Activated CD4-positive, alpha-beta T cell treated with anti-CD3 and anti-CD28 coated beads, Interleukin-2, Interleukin-6, amounts not matched to agents 100 ng/mL and 50 ng/mL, durations not matched to agents 16 hours and 8 hours (primary cell): ENCODE results near the gene MYO16.
"Not testable (repeated sequence)": the region's sequence is repeated elsewhere in the genome, so short reads cannot be mapped to it uniquely, and the experiment has no call there.

Experiments
- DNase-seq: peaks from one replicate; pipeline ENCODE4 v3.0.0-alpha.2; 2020

Gene MYO16

DNA sequence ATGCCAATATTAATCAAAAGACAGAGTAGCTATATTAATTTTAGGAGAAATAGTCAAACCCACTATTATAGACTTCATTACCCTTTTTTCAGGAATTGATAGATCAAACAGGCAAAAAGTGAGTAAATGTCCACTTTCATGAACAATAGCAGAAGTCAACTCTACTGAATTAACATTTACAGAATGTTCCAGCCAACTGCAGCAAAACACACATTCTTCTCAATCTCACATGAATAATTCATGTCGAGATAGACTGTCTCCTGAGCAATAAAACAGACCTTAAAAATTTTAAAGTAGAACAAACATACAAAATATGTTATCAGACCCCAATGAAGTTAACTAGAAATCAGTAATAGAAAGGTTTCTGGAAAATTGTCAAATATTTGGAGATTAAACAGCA lies 118.4 kb downstream of the MYO16 start:
- DNase-seq, result no peak

- no peak for DNase-seq
Observed at GRCh38 chr13:108752276-108752675, 122.9 kb downstream of the MYO16 start.

DNA sequence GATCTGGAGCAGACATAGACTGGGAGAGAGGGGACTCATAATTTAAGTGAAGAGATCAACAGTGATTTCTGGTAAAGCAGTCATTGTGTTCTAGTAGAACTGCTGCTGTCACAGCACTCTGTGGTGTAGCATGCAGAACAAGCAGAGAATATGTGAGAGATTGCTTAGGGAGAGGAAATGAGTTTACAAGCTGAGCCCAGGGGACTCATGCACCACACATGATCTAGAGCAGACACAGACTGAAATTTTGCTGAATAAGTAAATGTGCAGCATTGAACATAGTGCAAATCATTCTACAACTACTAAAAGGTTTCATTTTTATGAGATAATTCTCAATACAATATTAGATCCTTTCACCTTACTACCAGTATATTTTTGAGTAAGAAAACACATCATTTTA lies 125.7 kb downstream of the MYO16 start:
- peak; percentile 0 for DNase-seq

DNA sequence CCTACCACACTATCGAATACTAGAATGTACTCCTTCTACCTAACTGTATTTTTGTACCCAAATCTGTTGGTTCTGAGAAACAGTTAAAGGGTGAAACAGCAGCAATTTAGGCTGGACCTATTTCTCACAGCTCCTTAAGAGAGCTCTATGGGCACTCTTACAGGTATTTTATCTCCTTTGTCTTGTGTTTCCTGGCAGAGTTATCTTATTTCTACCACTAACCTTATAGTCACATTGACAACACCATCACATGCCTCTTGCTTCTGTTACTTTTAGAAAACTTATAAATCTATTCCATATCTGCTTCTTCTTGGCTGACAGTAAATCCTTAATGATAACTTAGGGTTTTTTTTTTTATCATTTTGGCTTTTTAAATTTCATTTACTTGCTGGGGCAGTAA lies 130.7 kb downstream of the MYO16 start:
- DNase-seq, result no peak

- no peak for DNase-seq
Observed at GRCh38 chr13:108760541-108760940, 131.1 kb downstream of the MYO16 start.

DNA sequence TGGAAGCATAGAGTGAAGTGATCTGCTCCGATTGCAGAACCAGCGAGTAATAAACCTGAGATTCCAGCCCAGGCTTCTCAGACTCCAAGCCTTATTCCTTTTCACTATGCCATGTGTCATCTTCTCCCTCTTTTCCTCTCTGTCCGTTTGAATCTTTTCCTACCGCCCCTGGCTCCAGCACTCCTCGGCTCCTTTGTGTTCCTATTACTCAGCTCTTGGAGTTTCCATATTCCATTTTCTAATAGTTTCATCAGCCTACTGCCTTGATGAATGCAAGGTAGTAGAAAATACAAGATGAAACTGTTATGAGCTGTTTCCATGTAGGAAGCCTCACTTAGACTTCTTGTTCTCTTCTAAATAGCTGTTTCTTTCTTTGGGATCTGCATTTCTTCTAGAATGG lies 138.6 kb downstream of the MYO16 start:
- no peak for DNase-seq

- peak; percentile 0 for DNase-seq
Observed at GRCh38 chr13:108769213-108770070, 140.0 kb downstream of the MYO16 start.

- DNase-seq, result no peak
Observed at GRCh38 chr13:108775597-108775996, 146.2 kb downstream of the MYO16 start.

DNA sequence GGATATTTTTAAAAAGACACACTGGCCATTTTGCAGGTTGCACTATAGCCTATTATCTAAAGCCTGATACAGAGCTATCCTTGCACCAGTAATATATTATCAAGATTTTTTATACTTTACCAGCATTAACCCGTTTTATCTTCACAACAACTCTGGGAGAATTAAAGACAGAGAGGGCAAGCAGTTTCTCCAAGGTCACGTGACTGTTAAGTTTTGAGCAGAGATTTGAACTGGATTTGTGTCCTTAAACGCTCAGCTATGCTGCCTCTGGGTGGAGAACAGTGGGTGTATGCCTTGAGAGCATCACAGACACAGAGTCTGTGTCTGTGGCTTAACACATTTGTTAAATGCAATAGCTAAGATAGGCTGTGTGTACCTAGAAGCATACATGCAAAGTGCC lies 147.2 kb downstream of the MYO16 start:
- DNase-seq, result no peak

GRCh38 chr13:108777421-108778420 lies 148.3 kb downstream of the MYO16 start:
- DNase-seq, result no peak

DNA sequence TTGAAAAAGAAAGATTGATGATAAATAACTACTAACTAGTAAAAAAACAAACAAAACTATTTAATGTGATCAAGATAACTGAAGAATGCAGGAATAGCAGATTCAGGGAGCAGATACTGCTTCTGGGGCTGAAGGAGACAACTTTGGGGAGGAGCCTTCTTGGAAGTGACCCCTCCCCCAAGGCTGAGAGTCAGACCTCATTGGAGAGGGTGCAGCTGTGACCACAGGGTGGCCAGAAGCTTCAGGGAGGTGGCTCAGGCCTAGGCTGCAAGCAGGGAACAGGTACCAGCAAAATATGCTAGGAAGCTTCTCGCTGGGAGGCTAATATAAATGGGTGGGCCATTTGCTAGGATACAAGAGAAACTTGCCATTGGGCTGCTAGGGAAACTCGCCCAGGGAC lies 149.9 kb downstream of the MYO16 start:
- no peak for DNase-seq

DNA sequence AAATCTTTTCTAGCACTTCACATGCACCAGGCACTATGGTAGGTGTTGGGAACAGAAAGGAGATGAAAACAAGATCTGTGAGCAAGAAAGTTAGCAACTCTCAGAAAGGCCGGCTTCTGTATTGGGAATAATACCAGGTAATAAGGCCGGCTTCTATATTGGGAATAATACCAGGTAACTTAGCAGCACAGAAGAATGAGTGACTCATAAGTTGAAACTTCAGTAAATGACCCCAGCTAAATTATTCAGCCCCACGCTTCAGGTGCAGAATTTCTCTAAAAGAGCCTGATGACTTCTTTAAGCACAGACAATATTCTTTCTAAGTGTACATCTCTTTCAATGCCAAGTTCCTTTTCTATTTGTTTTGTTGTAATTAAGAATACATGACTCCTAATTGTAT lies 151.3 kb downstream of the MYO16 start:
- DNase-seq, result no peak

DNA sequence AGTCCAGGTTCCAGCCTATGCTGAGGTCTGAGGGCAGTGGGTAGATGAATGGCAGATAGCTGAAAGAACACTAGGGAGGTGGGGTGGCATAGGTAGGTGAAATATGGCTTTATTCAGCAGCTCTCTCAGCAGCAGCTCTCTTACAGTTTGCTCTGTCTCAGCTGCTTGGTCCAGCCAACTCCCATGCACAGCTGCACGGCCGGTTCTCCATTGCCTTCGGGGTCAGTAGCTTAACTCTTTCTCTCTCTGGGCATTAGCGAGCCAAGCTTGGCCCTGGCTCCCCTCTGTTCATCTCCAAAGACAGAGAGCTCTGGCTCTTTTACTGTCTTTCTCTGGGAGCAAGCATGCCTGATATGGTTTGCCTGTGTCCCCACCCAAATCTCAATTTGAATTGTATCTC lies 151.9 kb downstream of the MYO16 start:
- DNase-seq, result no peak

- not testable (repeated sequence) for DNase-seq
Observed at GRCh38 chr13:108782480-108782879, 153.1 kb downstream of the MYO16 start.

DNA sequence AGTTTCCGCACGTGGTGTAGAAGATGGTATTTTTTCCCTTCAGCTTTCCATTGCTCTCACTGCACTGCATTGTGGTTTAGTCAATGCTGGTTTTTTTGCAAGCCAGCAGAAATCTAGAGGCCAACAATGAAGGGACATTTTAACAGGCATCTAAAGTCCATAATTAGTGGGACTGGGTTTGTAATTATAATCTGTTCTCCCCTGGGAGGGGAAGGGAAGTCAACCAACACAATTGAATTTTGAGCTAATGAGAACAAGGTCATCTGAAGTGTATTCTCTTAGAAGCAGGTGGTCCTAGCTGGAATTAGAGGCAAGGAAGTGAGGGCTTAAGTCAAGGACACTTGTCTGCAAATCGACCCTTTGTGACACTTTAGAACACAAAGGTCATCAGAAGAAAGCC lies 156.4 kb downstream of the MYO16 start:
- no peak for DNase-seq

DNA sequence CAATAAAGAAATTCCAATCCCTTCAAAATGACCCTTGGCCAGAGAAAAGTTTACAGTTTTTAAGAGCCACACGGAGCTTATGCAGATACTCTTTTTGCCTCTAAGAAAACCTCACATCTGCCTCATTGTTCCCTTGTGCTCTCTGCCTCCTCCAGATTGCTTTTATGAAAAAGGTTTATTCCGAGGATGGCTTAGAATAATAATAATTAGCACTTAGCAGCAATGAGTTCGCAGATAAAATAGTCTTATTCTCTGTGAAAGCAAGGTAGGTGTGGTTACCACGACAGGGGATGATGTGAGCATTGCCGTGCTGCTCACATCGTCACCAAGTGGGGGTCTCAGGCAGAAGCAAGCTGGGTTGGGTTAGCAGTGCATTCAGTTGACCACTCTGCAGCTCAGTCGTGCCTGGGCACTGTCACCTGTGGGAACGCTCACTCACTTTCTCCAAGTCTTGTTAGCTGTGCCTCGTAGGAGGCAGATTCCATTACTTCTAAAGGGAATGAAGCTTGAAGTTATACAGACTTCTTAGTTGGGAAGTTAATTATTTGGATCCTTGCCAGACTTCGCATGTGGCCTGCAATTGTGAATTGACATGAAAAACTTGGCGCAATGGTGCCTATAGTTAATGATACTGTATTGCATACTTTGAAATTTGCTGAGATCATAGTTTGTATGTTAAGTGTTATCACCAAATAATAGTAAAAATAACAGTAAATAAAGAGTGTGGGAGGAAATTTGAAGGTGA lies 157.2 kb downstream of the MYO16 start:
- DNase-seq, result no peak

- no peak for DNase-seq
Observed at GRCh38 chr13:108787700-108788414, 158.4 kb downstream of the MYO16 start.

DNA sequence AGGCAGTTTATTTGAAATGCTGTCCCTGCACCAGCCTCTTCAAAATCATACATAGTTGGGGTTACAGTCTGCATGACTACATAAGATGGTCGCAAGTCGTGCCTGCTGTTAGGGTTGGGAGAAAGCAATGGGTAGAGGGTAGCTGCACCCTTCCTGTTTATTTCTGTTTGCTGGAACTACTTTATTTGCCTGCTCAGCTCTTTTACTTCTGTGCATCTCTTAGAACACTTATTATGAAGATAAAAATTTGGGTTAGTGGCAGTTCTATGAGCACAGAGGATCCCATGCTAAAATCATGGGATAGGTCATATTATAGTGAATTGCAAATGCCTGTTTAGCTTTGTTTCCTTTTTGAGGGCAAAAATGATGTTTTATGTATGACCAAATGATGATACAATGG lies 160.1 kb downstream of the MYO16 start:
- no peak for DNase-seq

DNA sequence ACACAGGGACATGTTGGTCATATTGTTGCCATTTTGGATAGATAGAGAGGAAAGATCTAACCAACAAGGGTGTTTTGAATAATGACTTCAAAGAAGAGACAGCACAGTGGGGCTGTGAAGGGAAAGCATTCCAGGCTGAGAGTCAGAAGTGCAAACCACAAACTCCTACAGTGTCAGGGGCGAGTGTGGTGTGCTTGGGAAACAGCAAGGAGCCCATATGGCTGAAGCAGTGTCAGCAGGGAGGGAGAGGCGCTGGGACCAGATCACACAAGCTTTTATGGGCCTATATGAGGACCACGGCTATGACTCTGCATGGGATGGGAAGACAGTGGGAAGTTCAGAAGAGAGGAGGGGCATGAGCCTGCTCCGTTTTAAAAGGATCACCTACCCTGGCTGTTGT lies 166.4 kb downstream of the MYO16 start:
- DNase-seq, result no peak

- no peak for DNase-seq
Observed at GRCh38 chr13:108797354-108797753, 167.9 kb downstream of the MYO16 start.

DNA sequence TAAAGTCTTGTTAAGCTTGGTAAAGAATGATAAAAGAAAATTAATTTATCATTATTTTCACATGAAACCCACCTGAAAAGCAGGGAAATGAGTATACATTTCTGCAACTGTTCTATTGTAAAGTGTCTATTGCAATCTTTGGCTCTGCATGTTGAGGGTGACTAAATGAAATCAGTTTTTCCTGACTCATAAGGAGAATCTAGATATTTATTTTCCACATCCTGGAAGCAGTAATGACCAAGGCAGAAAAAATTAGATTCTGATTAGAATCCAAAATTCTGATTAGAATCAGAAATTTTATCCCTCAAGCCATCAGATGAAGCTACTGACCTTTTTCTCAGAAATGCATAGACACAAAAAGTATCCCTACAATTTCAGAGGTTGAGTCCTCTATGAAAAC lies 178.4 kb downstream of the MYO16 start:
- DNase-seq, result no peak

DNA sequence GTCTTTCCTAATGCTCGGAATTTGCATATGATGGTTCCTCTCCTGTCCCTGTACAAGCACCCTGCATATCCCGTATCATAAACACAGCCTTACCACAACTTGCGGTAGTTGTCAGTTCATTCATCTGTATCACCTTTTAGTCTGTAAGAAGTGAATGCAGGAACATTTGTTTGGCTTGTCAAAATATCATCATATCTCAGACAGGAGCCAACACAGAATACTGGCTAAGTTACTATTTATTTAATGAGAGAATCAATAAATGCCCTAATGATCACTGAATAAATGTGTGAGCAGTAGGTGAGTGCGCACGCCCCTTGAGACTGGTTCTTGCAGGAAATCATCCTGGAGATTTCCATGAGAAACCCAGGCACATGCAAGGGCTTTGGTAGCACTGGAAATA lies 182.8 kb downstream of the MYO16 start:
- DNase-seq, result no peak
